SU-DHL-6 (cell line): ENCODE results near the gene TAF10.

Source experiments
- H2AFZ ChIP-seq: fragments of 200-600 bp; sonication (generic); 2 replicates; pipeline ENCODE4 v1.6.1; 2014; ENCODE audit warnings: low read depth, mild to moderate bottlenecking, moderate library complexity, mixed read lengths, antibody characterized with exemption, low read length; ENCODE audit not compliant: severe bottlenecking
- H3F3A ChIP-seq: fragments of 200-600 bp; shearing (Covaris generic); 2 replicates; pipeline ENCODE4 v1.6.0; 2016; ENCODE audit warnings: antibody characterized with exemption, mild to moderate bottlenecking; ENCODE audit not compliant: insufficient read depth
- H3K27ac ChIP-seq: fragments of 200-600 bp; sonication (generic); 2 replicates; pipeline ENCODE4 v1.5.1; 2016; ENCODE audit warnings: low read depth, mild to moderate bottlenecking, low read length, moderate library complexity, mixed read lengths
- H3K27me3 ChIP-seq: fragments of 200-600 bp; sonication (generic), shearing (Covaris generic); 2 replicates; pipeline ENCODE4 v1.6.0; 2014; ENCODE audit warnings: mild to moderate bottlenecking, low read length
- H3K36me3 ChIP-seq: fragments of 200-600 bp; sonication (generic); 2 replicates; pipeline ENCODE4 v1.6.1; 2014; ENCODE audit warnings: mild to moderate bottlenecking, low read length, mixed read lengths
- H3K4me2 ChIP-seq: fragments of 300-600, 200-600 bp; shearing (Covaris generic), sonication (generic); 2 replicates; pipeline ENCODE4 v1.6.0; 2014; ENCODE audit warnings: low read length, low read depth, mild to moderate bottlenecking; ENCODE audit not compliant: poor library complexity, severe bottlenecking
- H3K4me3 ChIP-seq: fragments of 200-600 bp; sonication (generic); 2 replicates; pipeline ENCODE4 v1.5.1; 2014; ENCODE audit warnings: antibody characterized with exemption, low read length, mild to moderate bottlenecking, mixed read lengths; ENCODE audit not compliant: insufficient read depth, poor library complexity, severe bottlenecking
- H3K79me2 ChIP-seq: fragments of 200-600 bp; sonication (generic); 2 replicates; pipeline ENCODE4 v1.6.1; 2014; ENCODE audit warnings: mild to moderate bottlenecking, low read length, moderate library complexity; ENCODE audit not compliant: insufficient read depth
- H3K9ac ChIP-seq: fragments of 200-600 bp; sonication (generic); 2 replicates; pipeline ENCODE4 v1.7.0; 2014; ENCODE audit warnings: mild to moderate bottlenecking, low read length
- H3K9me2 ChIP-seq: fragments of 200-600 bp; sonication (generic); replicated peaks from 2 replicates; pipeline ENCODE4 v1.6.1; 2014; ENCODE audit warnings: low read length; ENCODE audit not compliant: insufficient read depth
- H3K9me3 ChIP-seq: fragments of 200-600 bp; sonication (generic); 2 replicates; pipeline ENCODE4 v1.6.1; 2014; ENCODE audit warnings: low read length, mixed read lengths; ENCODE audit not compliant: insufficient read depth
- H4K20me1 ChIP-seq: fragments of 200-600 bp; sonication (generic); 2 replicates; pipeline ENCODE4 v1.6.1; 2014; ENCODE audit warnings: low read depth, mild to moderate bottlenecking, antibody characterized with exemption, low read length, moderate library complexity, mixed read lengths
- EZH2phosphoT487 ChIP-seq: fragments of 200-600 bp; sonication (generic), shearing (Covaris generic); conservative IDR thresholded peaks from 2 replicates; pipeline ENCODE4 v1.6.1; 2018; ENCODE audit warnings: mild to moderate bottlenecking, antibody characterized with exemption, low read length, moderate library complexity, mixed read lengths
- TF ChIP-seq, protein P1 (sequence below): fragments of 200-600 bp; sonication (generic); IDR thresholded peaks from one replicate; pipeline ENCODE4 v1.5.1; 2017; ENCODE audit warnings: antibody characterized with exemption, mild to moderate bottlenecking, low read length, moderate library complexity; ENCODE audit not compliant: insufficient read depth, poor library complexity, severe bottlenecking

Gene TAF10

GRCh38 chr11:6608011-6608410, 4.0 kb downstream of the TAF10 start:
- no peak overlapping the region for H3K4me2 ChIP-seq
- no peak overlapping the region for H3K4me3 ChIP-seq
- H3K36me3 ChIP-seq, result no peaks in the 10 kb centered on the region
- no peak overlapping the region for H2AFZ ChIP-seq
- no peak overlapping the region for H3K27ac ChIP-seq
- no peak overlapping the region for H3K9ac ChIP-seq
- H3K27me3 ChIP-seq, result no peaks in the 10 kb centered on the region
- no peaks in the 10 kb centered on the region for H3K9me2 ChIP-seq
- no peaks in the 10 kb centered on the region for H4K20me1 ChIP-seq
- TF ChIP-seq, protein P1, sequence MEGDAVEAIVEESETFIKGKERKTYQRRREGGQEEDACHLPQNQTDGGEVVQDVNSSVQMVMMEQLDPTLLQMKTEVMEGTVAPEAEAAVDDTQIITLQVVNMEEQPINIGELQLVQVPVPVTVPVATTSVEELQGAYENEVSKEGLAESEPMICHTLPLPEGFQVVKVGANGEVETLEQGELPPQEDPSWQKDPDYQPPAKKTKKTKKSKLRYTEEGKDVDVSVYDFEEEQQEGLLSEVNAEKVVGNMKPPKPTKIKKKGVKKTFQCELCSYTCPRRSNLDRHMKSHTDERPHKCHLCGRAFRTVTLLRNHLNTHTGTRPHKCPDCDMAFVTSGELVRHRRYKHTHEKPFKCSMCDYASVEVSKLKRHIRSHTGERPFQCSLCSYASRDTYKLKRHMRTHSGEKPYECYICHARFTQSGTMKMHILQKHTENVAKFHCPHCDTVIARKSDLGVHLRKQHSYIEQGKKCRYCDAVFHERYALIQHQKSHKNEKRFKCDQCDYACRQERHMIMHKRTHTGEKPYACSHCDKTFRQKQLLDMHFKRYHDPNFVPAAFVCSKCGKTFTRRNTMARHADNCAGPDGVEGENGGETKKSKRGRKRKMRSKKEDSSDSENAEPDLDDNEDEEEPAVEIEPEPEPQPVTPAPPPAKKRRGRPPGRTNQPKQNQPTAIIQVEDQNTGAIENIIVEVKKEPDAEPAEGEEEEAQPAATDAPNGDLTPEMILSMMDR, result no peak
- no peak for TF ChIP-seq EZH2phosphoT487
- H3K9me3 ChIP-seq, result no peaks in the 10 kb centered on the region
- H3K79me2 ChIP-seq, result peaks cover 36% of the 10 kb centered on the region
- peaks cover 18% of the 10 kb centered on the region for H3F3A ChIP-seq

DNA sequence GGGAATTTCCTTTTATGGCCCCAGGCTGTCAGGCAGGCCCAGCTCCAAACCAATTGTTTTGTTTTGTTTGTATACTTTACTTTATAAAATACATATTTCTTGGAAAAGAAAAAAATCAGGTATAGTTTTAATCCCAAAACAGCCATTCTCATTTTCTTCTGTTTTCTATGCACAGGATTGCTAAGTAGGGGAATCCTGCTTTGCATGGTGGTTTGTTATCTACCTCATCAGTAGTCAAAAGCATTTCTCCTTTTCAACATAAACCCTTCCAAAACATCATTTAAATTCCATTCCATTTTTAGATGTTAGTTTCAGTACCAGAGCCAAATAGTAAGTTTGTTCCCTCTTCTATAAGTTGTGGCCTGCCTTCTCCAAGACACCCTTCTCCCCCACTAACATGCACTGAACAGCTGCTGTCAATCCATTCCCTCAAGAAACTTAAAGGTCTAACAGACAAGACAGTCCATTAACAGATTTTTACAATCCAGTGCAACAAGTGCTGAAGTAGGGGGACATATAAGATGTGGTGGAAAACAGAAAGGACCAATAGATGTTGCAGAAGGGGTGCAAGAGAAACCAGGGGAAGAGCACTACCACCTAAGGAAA, 4.7 kb downstream of the TAF10 start:
- H3K9ac ChIP-seq, result no peak overlapping the region
- no peaks in the 10 kb centered on the region for H3K36me3 ChIP-seq
- no peaks in the 10 kb centered on the region for H3K9me2 ChIP-seq
- no peak overlapping the region for H3K4me3 ChIP-seq
- no peaks in the 10 kb centered on the region for H3K27me3 ChIP-seq
- peak overlapping the region; percentile 44 for H3K27ac ChIP-seq
- H3F3A ChIP-seq, result peaks cover 13% of the 10 kb centered on the region; the same call in 1 of the 2 replicates
- peak overlapping the region; percentile 33 for H3K4me2 ChIP-seq
- H2AFZ ChIP-seq, result no peak overlapping the region
- H3K9me3 ChIP-seq, result no peaks in the 10 kb centered on the region
- TF ChIP-seq, protein P1, result no peak
- TF ChIP-seq EZH2phosphoT487, result no peak
- peaks cover 43% of the 10 kb centered on the region for H3K79me2 ChIP-seq
- no peaks in the 10 kb centered on the region for H4K20me1 ChIP-seq

DNA sequence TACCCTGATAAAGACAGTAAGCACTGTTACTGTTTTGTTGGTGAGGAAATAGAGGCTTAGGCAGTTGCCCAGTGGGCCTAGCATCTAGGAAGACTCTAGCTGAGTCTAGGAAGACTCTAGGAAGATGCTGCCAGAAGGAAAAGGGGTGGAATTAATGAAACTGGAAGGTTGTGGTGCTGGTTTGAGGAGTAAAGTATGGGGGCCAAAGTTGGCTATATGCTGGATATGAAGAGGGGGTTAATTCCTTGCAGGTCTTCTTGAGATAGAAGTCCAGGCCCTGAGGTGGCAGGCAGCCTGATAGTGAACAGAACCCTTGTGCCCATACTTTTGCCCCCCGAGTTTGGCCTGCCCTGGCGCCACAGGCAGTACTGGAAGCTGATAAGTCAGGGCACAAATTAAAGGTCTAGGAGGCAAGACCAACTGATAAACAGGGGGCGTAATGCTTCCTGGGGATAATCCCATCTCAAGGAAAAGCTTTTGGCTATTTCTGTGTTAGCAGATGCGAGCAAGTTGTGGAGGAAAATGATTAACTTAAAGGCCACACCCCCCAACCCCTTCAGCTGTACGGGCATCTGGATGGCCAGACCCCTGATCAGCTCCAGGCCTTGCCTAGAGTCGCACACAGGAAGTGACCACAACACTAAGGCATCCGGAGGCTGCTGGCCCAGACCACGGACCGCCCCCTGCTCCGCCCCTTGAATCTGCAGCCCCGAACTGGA, 5.4 kb downstream of the TAF10 start:
- Histone ChIP-seq H3K9me3 (no peaks in the 10 kb centered on the region), H3F3A (peaks cover 13% of the 10 kb centered on the region; the same call in 1 of the 2 replicates), H3K27ac (peak overlapping the region; percentile 44), H3K4me2 (peak overlapping the region; percentile 33), H3K9ac (no peak overlapping the region), H3K27me3 (no peaks in the 10 kb centered on the region), H3K9me2 (no peaks in the 10 kb centered on the region), H4K20me1 (no peaks in the 10 kb centered on the region), H2AFZ (no peak overlapping the region), H3K79me2 (peaks cover 48% of the 10 kb centered on the region), H3K4me3 (no peak overlapping the region), H3K36me3 (no peaks in the 10 kb centered on the region)
- TF ChIP-seq, protein P1, result no peak
- no peak for TF ChIP-seq EZH2phosphoT487
